GM18505 (cell line): ENCODE measurements around the gene RAB40C.

Experiments used
- ATAC-seq: cut with Tn5 transposase; IDR thresholded peaks from one replicate; pipeline ENCODE4 v1.9.1; 2021; ENCODE audit not compliant: unreplicated experiment
- POLR2A ChIP-seq: IDR thresholded peaks from 4 replicates; pipeline ENCODE4 v1.6.1; 2011; ENCODE audit warnings: borderline replicate concordance; ENCODE audit not compliant: insufficient read depth, insufficient read length; ENCODE audit errors: extremely low read depth

RAB40C gene

DNA sequence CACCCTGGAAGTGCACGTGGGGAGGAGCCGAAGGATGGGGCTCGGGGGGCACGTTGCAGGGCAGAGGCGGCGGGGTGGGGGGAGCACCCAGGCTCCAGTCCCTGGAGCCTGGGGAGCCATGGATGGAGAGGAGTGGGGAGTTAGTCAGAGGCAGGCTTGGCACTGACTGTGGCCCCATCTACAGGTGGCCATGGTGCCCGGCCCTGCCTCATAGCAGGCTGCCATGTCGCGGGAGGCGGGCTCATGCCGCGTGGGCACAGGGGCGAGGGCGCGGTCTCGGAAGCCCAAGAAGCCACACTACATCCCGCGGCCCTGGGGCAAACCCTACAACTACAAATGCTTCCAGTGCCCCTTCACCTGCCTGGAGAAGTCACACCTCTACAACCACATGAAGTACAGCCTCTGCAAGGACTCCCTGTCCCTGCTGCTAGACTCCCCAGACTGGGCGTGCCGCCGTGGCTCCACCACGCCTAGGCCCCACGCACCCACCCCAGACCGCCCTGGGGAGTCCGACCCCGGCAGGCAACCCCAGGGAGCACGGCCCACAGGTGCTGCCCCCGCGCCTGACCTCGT is 26.7 kb upstream of the RAB40C start:
- no peak for TF ChIP-seq POLR2A
- no peak for ATAC-seq

GRCh38 chr16:564690-565418 is 25.0 kb upstream of the RAB40C start:
- no peak for TF ChIP-seq POLR2A
- no peak for ATAC-seq

GRCh38 chr16:565419-566330 is 24.2 kb upstream of the RAB40C start:
- no peak for TF ChIP-seq POLR2A
- no peak for ATAC-seq

DNA sequence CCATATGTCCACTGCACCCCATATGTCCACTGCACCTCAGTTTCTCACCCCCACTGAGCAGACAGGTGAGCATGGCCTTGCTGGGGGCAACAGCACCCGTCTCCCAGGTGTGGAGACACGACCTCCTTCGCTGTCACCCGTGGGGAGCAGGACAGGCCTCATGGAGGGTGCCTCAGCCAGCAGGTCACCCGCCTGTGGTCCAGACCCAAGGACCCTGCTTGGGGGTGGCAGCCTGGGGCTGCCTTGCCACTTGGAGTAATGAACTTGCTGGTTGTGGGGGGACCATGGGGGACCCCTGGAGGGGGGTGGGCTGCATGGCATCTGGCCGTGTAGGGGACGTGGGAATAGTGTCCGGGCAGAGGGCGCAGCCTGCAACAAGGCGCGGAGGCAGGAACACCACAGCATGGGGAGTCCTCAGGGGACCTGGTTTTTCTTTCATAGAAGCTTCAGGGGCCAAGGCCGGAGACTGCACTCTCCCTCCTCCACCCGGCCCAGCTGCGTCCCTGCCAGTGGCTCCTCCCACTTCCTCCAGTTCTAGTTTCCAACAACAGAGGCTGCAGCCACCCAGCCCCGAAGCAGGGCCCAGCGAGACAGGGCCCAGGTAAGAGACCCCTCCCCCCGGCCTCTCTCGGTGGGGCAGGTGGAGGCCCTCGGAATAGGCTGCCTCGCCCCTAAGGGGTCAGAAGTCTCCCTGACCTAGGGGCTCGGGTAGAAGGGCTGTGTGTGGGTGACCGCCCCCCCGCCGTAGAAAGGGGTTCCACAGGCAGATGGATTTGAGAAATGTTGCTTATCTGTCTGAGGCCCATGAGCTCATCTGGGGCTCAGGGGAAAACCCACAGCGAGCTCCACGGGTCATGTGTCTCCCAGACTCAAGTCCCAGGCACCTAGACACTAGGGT is 23.1 kb upstream of the RAB40C start, which contains the start of gene NHLRC4:
Gene NHLRC4, plus strand, starts transcription at position 531 of the 898 bp plus-strand sequence. CDS start 1,043 bp downstream, outside the sequence.
- TF ChIP-seq POLR2A = peak; percentile 42
- ATAC-seq = no peak

- no peak for ATAC-seq
- TF ChIP-seq POLR2A = no peak
These were observed 22.3 kb upstream of the RAB40C start for GRCh38 chr16:567373-568256.

GRCh38 chr16:568401-569258 is 21.2 kb upstream of the RAB40C start:
- no peak for ATAC-seq
- TF ChIP-seq POLR2A = no peak

DNA sequence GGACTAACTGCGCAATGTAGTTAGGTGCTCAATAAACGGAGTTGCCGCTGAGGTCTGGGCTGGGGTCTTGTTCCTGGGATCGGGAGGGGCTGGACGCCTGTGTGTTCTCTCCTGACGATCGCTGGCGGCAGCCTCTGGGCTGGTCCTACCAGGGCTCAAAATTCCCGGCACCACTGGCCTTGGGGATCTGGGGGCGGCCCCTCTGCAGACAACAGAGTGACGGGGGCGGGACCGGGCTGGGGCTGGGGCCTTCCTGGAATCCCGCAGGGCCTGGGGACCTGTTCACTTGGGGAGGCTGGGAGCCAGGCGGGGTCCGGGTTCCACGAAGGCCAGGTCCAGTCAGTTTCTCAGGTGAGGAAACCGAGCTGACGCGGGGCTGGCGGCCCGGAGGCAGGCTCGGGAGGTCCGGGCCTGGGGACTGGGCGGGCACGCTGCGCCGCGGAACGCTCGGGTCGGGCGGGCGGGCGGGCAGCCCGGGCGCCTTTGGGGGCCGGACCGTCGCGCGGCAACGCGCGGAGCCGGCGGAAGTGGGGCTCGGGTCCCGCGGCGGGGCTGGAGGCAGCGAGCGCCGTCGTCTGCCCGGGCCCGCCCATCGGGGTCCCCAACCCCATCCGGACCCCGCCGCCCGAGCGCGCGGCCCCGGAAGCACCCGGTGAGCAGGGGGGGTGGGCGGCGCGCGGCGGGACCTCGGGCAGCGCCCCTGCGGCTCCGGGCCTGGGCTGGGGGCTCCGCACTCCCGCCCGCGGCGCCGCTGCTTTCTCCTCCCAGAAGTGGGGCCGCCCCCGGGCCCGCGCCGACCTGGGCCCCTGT is 20.2 kb upstream of the RAB40C start, which contains the start of gene PIGQ:
Gene PIGQ, plus strand, starts transcription at position 524 of the 810 bp plus-strand sequence. CDS start 4,107 bp downstream, outside the sequence.
- ATAC-seq = peak; percentile 59
- peak; percentile 71 for TF ChIP-seq POLR2A

DNA sequence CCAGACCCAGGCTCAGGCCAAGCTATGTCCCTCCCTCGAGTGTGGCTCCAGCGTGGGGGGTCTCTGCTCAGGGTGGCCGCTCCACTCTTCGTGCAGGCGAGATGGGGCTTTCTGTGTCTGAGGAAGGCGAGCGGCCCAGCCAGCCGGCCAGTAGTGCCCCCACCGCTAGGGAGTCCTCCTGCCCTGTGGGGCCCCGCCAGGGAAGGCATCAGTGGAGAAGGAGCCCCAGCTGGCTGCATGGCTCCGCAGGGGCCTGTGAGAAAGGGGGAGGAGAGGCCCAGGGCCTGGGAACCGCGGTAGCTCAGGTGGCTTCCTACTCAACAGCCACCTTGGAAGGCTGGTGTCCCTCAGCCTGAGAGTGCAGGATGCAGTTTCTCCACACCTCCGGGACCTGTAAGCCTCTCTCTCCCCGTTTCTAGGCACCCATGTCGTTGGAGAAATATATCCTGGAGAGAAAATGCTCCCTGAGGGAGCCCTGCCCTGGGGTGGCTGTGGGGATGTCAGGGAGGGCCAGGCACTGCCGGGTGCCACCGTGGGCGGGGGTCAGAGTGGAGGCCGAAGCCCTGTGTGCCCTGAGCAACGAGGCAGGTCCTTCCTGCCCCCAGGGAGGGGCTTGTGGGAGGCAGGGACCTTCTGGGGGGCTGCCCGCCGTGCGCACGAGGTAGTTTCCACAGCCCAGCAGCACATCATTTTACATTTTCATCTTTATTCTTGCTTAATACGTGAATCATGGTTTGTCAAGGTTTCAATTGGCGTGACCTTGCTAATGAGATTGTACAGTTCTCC is 16.8 kb upstream of the RAB40C start:
- no peak for ATAC-seq
- no peak for TF ChIP-seq POLR2A

- no peak for TF ChIP-seq POLR2A
These were observed 15.7 kb upstream of the RAB40C start for GRCh38 chr16:574021-574760.

More at GRCh38 chr16:574021-574760, 15.7 kb upstream of the RAB40C start:
- ATAC-seq = no peak
